GM12873 (cell line): ENCODE data around the gene BAIAP2L1.

Experiments used
- CTCF ChIP-seq: IDR thresholded peaks from 2 replicates; pipeline ENCODE4 v1.5.1; 2012; ENCODE audit warnings: low read depth, mild to moderate bottlenecking, moderate library complexity, low read length, control low read depth; ENCODE audit not compliant: insufficient read depth; ENCODE audit errors: missing control alignments

Gene BAIAP2L1

GRCh38 chr7:98330926-98331529, 69.9 kb downstream of the BAIAP2L1 start:
- TF ChIP-seq CTCF: no peak

DNA sequence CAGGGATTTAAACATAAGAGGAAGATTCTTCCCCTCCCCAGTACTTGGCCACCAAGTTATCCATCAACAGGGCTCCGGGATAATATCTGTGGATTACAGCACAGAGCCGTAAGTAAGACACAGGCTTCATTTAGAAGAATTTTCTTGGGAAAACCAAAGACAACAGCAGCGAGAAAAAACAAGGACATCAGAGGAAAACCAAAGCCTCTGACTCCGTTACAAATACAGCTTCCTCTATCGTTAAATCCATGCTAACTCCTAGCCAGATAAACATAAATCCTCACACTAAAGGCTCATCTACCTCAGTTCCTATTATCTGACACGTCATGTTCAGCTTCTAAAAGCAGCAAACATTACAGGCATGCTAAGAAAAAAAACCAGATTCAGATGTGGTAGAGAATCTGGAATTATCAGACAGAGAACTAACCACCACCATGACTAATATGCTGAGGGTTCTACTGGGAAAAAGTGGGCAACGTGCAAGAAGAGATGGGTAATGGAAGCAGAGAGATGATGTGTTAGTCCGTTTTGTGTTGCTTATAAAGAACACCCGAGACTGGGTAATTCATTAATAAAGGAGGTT, 71.0 kb downstream of the BAIAP2L1 start:
- no peak for TF ChIP-seq CTCF

DNA sequence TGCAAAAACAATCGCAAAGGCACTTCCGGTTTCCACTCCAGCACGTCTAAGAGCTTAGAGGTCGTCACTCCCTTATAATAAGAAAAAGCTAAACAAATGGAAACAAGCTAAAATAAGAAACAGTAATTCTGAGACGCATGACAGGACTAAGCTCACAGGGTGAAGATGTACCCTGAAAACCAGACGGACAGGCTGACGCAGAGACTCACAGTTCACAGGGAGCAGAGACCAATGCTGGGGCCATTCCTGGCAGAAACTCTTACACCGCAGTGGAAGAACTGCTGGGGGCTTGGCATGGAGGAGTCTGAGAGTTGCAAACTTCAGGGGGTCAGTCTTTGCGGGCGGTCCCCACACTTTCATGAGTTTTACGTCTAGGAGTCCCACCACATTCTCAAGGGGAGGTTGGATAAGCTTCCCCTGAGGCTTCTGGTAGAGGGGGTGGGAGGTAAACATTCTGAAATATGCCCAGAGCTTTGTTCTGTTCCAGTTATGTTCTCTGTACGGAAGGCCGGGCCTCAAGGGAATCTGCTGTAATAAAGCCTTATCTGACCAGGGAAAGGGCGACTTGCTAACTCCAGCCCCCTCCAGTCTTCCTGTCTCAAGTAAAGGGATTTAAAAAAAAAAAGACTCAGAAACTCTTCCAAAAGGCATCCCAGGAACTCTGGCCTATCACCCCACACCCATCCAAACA, 71.6 kb downstream of the BAIAP2L1 start:
- no peak for TF ChIP-seq CTCF

DNA sequence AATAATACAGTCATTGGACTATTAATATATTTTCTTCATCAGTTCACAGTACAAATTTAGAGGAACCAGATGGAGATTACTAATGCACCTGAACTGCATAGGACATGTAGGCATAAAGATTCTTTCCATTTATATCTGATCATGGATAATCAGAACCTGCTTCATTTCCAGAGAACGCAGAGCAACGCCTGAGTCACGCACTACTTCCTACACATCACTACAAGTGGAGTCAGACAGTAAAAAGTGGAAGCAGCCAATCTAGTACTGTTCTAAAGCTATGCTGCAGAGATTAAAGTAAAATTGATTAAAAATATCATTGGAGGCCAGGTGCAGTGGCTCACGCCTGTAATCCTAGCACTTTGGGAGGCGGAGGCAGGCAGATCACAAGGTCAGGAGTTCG, 76.1 kb downstream of the BAIAP2L1 start:
- TF ChIP-seq CTCF: no peak

DNA sequence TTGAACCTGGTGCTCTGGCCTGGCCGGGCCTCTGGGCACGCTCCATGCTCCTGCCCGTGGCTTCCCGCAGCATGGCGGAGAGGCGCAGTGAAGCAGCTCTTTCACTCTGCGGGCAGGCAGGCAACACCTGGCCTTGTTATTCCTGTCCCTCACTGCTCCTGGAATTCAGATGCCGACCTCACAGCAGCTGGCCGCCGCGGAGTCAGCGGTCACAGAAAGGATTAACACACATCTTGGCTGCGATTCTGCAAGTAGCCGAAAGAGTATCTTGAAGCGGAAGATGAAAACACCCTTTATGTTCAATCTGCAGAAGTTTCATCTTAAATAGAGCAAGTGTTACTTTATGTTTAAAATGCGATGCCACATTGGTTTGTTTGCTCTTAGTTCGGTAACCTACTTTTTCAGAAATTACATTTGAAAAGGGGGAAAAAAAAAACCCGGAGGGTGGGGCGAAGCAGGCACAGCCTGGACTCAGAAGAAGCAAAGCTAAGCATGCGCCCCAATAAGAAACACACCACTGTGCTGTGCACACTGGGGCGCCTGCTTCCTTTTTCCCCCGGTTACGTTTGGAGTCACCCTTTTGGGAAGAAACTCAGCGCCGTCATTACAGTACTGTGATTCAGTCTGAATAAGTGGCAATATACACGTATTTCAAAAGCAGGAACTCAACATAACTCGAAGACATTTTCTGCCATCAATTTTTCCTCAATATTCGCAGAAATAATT, 77.1 kb downstream of the BAIAP2L1 start:
- no peak for TF ChIP-seq CTCF

- TF ChIP-seq CTCF: no peak
Observed at GRCh38 chr7:98322331-98323270, 78.3 kb downstream of the BAIAP2L1 start.

DNA sequence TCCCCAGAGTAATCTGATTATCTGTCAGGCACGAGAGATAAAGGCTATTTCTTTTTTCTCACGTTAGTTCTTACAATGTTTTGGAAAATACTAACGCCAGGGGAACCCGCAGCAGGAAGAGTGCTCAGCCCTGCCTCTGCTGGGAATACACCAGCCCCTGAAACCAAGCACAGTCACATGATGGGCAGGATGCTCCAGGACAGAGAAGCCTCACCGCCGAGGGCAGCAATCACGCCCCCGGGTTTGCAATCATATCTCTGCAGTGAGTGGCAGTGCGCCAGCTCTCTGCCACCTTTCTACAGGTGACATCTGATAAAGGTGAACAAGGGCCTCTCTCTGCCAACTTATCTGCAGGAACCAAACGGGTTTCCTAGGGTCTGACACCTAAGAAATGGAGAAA, 79.6 kb downstream of the BAIAP2L1 start:
- TF ChIP-seq CTCF: no peak
